ENCODE results near the gene CEP19. TPM values are rescaled to one million over a fixed set of nuclear protein-coding genes. Genes with fewer than 3 reads are reported as not detected.

CEP19 gene
- total RNA-seq: 0.89 and 1.0 TPM in 2 replicates

GRCh38 chr3:196711838-196712513 lies at the start of gene CEP19, which contains the start of gene PIGX:
Gene CEP19 (minus strand): TSS chr3:196712250. CDS start chr3:196708657, 3,593 bp downstream.
Gene PIGX (plus strand): TSS chr3:196712377.

GRCh38 chr3:196739671-196740480 lies 27.8 kb upstream of the CEP19 start, which contains the start of gene PAK2:
Gene PAK2 (plus strand): TSS chr3:196739857. CDS start chr3:196782647, 42,790 bp downstream.

Other genes with a start within 250 kb of the CEP19 start
- gene RNF168, start 208.5 kb downstream of the CEP19 start, total RNA-seq: 9.8 and 10.8 TPM in 2 replicates
- 0.15 and 0.34 TPM in 2 replicates for gene SMCO1, start 196.9 kb downstream of the CEP19 start, total RNA-seq
- gene WDR53, start 143.7 kb downstream of the CEP19 start, total RNA-seq: 6.7 and 7.2 TPM in 2 replicates
- gene FBXO45, start 143.6 kb downstream of the CEP19 start, total RNA-seq: 4.6 and 5.2 TPM in 2 replicates
- gene NRROS, start 72.6 kb downstream of the CEP19 start, total RNA-seq: under 0.01 and 0.17 TPM in 2 replicates
- 19.3 and 26.6 TPM in 2 replicates for gene PIGX, start 127 bp upstream of the CEP19 start, total RNA-seq
- gene PAK2, start 27.6 kb upstream of the CEP19 start, total RNA-seq: 21.4 and 29.3 TPM in 2 replicates
- 16.5 and 16.8 TPM in 2 replicates for gene SENP5, start 155.7 kb upstream of the CEP19 start, total RNA-seq
- 47.9 TPM in 2 replicates for gene NCBP2, start 230.3 kb upstream of the CEP19 start, total RNA-seq